Bronchial epithelial cell (primary cell): ENCODE data around the gene CHN2. TPM values are rescaled to one million over a fixed set of nuclear protein-coding genes. Genes with fewer than 3 reads are reported as not detected.
"Not testable (repeated sequence)": the region's sequence is repeated elsewhere in the genome, so short reads cannot be mapped to it uniquely, and the experiment has no call there.

Experiments
- DNase-seq: peaks from one replicate; pipeline ENCODE4 v3.0.0-alpha.2; 2010; ENCODE audit warnings: low read depth
- FAIRE-seq: peaks from 2 replicates; lab custom pipeline; 2011; peaks lifted over from hg19 to GRCh38; lab: Jason Lieb, UNC
- H3K27me3 ChIP-seq: 2 replicates; pipeline ENCODE4 v1.5.1; 2011; ENCODE audit warnings: low read length; ENCODE audit not compliant: control insufficient read depth, insufficient read depth
- H3K36me3 ChIP-seq: 2 replicates; pipeline ENCODE4 v1.5.1; 2011; ENCODE audit warnings: low read length; ENCODE audit not compliant: control insufficient read depth, insufficient read depth
- H3K4me3 ChIP-seq: 2 replicates; pipeline ENCODE4 v1.5.1; 2011; ENCODE audit warnings: mild to moderate bottlenecking, low read depth, low read length, control low read depth
- CTCF ChIP-seq: IDR thresholded peaks from 2 replicates; pipeline ENCODE4 v1.5.1; 2011; ENCODE audit warnings: mild to moderate bottlenecking, moderate library complexity, low read length, control low read depth, inconsistent platforms; ENCODE audit not compliant: insufficient read depth, severe bottlenecking
- total RNA-seq: library from RNA; depleted of rRNA; stranded (reverse); fragments of >200 nt; gene quantifications from 2 replicates; pipeline ENCODE4 v1.2.1, GENCODE V29; 2014

The CHN2 gene
- total RNA-seq, 1 donor from 2014 or later = 0.53 TPM

- DNase-seq (no peak), FAIRE-seq (no peak)
- Histone ChIP-seq H3K27me3 (no peaks in the 10 kb centered on the region), H3K36me3 (no peaks in the 10 kb centered on the region), H3K4me3 (no peak overlapping the region)
- TF ChIP-seq CTCF = no peak
Observed at GRCh38 chr7:29518616-29519015, 324.0 kb downstream of the CHN2 start.

DNA sequence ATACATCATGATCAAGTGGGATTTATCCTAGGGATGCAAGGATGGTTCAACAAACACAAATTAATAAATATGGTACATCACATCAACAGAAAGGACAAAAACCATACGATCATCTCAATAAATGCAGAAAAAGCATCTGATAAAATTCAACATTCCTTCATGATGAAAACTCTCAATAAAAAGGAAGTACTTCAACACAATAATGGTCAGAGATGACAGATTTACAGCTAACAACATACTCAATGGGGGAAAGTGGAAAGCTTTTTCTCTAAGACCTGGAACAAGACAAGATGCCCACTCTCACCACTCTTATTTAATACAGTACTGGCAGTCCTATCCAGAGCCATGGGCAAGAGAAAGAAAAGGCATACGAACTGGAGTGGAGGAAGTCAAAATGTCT is 329.2 kb downstream of the CHN2 start:
- FAIRE-seq (no peak), DNase-seq (no peak)
- no peak for TF ChIP-seq CTCF
- Histone ChIP-seq H3K4me3 (no peak overlapping the region), H3K36me3 (no peaks in the 10 kb centered on the region), H3K27me3 (no peaks in the 10 kb centered on the region)

DNA sequence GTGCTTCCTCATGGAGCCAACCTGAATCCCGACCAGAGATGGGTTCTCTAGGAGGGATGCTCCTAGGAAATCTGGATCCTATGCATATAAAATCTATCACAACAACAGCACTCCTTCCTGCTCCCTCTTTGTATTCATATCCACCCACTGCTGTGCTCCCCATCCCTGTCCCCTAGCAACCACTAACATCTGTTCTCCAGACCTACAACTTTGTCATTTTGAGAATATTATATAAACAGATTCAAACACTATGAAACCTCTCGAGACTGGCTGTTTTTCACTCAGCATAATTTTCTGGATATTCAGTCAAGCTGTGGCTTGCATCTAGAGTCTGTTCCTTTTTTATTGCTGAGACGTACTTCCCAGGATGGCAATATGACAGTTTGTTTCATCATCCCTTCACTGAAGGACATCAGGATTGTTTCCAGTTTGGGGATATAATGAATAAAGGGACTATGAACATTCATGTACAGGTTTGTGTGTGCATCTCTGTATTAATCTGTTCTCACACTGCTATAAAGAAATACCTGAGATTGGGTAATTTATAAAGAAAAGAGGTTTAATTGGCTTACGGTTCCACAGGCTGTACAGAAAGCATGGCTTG is 333.0 kb downstream of the CHN2 start:
- Histone ChIP-seq H3K4me3 (no peak overlapping the region), H3K36me3 (no peaks in the 10 kb centered on the region), H3K27me3 (no peaks in the 10 kb centered on the region)
- no peak for TF ChIP-seq CTCF
- DNase-seq (no peak), FAIRE-seq (no peak)

DNA sequence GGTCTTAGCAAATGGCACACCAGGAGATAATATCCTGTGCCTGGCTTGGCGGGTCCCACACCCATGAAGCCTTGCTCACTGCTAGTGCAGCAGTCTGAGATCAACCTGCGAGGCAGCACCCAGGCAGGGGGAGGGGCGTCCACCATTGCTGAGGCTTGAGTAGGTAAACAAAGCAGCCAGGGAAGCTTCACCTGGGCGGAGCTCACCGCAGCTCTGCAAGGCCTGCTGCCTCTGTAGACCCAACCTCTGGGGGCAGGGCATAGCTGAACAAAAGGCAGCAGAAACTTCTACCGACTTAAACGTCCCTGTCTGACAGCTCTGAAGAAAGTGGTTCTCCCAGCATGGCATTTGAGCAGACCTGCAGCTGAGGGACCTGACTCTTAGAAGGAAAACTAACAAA is 334.0 kb downstream of the CHN2 start:
- DNase-seq, H3K27me3 ChIP-seq, H3K4me3 ChIP-seq, H3K36me3 ChIP-seq, FAIRE-seq: not testable (repeated sequence)

Other genes starting within 250 kb of the CHN2 start
- gene TRIL, start 236.4 kb upstream of the CHN2 start, total RNA-seq = under 0.01 TPM in 1 of 2 replicates, not detected in the other
- gene CPVL, start 48.2 kb upstream of the CHN2 start, total RNA-seq = not detected in 2 replicates